PFSK-1 (cell line): ENCODE results near the gene KCNV2.

Experiments used
- FOXP2 ChIP-seq: optimal IDR thresholded peaks from 2 replicates; pipeline ENCODE3; 2011; ENCODE audit warnings: borderline replicate concordance, control low read depth, inconsistent platforms; ENCODE audit not compliant: insufficient read depth; ENCODE audit errors: extremely low read length, extremely low read depth
- POLR2AphosphoS5 ChIP-seq: IDR thresholded peaks from 2 replicates; pipeline ENCODE4 v1.6.1; 2012; ENCODE audit warnings: low read depth, mild to moderate bottlenecking, control low read depth, low read length, moderate library complexity
- REST ChIP-seq, 2 experiments: IDR thresholded peaks; 2 replicates each; pipeline versions ENCODE4 v1.6.1 to v1.8.0; 2011 to 2012; ENCODE audit warnings: low read depth in 2 of 2, low read length in 2 of 2, control low read depth in 1 of 2, inconsistent platforms in 1 of 2, mild to moderate bottlenecking in 1 of 2, moderate library complexity in 1 of 2; ENCODE audit not compliant: insufficient read depth in 1 of 2
- SIN3A ChIP-seq: IDR thresholded peaks from 2 replicates; pipeline ENCODE4 v1.6.1; 2012; ENCODE audit warnings: mild to moderate bottlenecking, low read length, moderate library complexity, borderline replicate concordance; ENCODE audit not compliant: insufficient read depth
- TAF1 ChIP-seq: IDR thresholded peaks from 2 replicates; pipeline ENCODE4 v1.6.1; 2012; ENCODE audit warnings: low read length, control low read depth, borderline replicate concordance; ENCODE audit not compliant: insufficient read depth

KCNV2 gene

DNA sequence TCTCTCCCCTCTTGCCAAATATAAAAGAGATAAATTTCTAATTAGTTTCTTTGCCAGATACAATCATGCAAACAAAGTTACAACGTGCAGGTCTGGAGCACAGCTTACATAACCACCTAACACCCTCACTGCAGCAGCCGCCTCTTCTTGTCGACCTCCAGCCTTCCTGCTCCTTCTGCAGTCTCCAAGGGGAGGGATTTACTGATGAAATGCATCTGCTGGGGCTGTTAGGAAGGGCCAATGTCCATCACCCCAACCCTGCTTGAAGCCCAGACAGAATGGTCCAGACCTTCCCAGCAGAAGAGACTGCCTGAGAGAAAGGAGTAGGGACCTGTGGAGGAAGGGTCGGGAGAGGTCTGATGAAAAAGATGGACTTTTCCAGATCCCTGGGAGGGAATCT is 15.2 kb downstream of the KCNV2 start:
- TF ChIP-seq POLR2AphosphoS5 = no peak
- TF ChIP-seq TAF1 = no peak
- TF ChIP-seq FOXP2 = no peak
- no peak for TF ChIP-seq REST (IDR thresholded peaks at IDR 0.05; ENCODE audit: insufficient read depth in 1 of 2, low read depth in 2 of 2, low read length in 2 of 2)
- no peak for TF ChIP-seq SIN3A

GRCh38 chr9:2740616-2741015 is 23.3 kb downstream of the KCNV2 start:
- TF ChIP-seq REST (IDR thresholded peaks at IDR 0.05; ENCODE audit: insufficient read depth in 1 of 2, low read depth in 2 of 2, low read length in 2 of 2) (no peak), TAF1 (no peak), FOXP2 (no peak), POLR2AphosphoS5 (no peak), SIN3A (no peak)

- no peak for TF ChIP-seq FOXP2
- no peak for TF ChIP-seq TAF1
- TF ChIP-seq SIN3A = no peak
- no peak for TF ChIP-seq POLR2AphosphoS5
- TF ChIP-seq REST (IDR thresholded peaks at IDR 0.05; ENCODE audit: insufficient read depth in 1 of 2, low read depth in 2 of 2, low read length in 2 of 2) = no peak
Measured at GRCh38 chr9:2741441-2742158, 24.3 kb downstream of the KCNV2 start.

GRCh38 chr9:2742214-2742613 is 24.9 kb downstream of the KCNV2 start:
- TF ChIP-seq FOXP2 (no peak), POLR2AphosphoS5 (no peak), SIN3A (no peak), REST (IDR thresholded peaks at IDR 0.05; ENCODE audit: insufficient read depth in 1 of 2, low read depth in 2 of 2, low read length in 2 of 2) (no peak), TAF1 (no peak)

GRCh38 chr9:2743937-2744529 is 26.7 kb downstream of the KCNV2 start:
- no peak for TF ChIP-seq REST (IDR thresholded peaks at IDR 0.05; ENCODE audit: insufficient read depth in 1 of 2, low read depth in 2 of 2, low read length in 2 of 2)
- no peak for TF ChIP-seq SIN3A
- TF ChIP-seq TAF1 = no peak
- TF ChIP-seq POLR2AphosphoS5 = no peak
- TF ChIP-seq FOXP2 = no peak
